HG03378 (cell line): ENCODE data around the gene JMJD8.

Experiments used
- ATAC-seq: cut with Tn5 transposase; IDR thresholded peaks from one replicate; pipeline ENCODE4 v1.9.1; 2021; ENCODE audit warnings: mild to moderate bottlenecking, moderate library complexity; ENCODE audit not compliant: unreplicated experiment

JMJD8 gene, protein sequence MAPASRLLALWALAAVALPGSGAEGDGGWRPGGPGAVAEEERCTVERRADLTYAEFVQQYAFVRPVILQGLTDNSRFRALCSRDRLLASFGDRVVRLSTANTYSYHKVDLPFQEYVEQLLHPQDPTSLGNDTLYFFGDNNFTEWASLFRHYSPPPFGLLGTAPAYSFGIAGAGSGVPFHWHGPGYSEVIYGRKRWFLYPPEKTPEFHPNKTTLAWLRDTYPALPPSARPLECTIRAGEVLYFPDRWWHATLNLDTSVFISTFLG

DNA sequence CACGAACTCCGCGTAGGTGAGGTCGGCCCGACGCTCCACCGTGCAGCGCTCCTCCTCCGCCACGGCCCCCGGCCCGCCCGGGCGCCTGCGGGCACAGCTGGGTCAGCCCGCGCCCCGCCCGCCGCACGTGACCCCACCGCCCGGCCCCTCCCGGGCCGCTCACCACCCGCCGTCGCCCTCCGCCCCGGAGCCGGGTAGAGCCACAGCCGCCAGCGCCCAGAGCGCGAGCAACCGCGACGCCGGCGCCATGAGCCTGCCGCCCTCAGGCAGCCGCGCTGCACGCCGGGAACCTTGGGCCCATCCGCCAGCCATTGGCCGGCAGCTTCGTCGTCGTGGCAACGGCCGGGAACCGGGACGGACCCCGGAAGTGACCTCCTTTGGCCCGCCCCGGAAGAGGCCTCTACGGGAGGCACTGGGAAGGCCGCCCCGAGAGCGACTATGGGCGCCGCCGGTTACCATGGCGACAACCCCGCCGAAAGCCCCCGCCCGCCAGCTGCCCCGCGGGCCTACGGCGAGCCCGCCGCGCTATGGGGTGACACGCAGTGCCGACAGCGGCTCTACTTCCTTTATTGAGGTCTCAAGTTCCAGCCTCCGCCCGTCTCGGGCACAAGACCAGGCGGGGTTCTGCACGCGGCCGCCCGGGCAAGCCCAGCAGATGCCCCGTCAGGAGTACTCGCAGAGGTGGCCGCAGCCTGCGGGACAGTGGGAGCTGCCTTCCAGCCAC, at the start of gene JMJD8:
TSS of gene JMJD8 (minus strand) at position 264 of the 724 bp plus-strand sequence. CDS start at position 249, 15 bp downstream.
- ATAC-seq = peak; percentile 66

DNA sequence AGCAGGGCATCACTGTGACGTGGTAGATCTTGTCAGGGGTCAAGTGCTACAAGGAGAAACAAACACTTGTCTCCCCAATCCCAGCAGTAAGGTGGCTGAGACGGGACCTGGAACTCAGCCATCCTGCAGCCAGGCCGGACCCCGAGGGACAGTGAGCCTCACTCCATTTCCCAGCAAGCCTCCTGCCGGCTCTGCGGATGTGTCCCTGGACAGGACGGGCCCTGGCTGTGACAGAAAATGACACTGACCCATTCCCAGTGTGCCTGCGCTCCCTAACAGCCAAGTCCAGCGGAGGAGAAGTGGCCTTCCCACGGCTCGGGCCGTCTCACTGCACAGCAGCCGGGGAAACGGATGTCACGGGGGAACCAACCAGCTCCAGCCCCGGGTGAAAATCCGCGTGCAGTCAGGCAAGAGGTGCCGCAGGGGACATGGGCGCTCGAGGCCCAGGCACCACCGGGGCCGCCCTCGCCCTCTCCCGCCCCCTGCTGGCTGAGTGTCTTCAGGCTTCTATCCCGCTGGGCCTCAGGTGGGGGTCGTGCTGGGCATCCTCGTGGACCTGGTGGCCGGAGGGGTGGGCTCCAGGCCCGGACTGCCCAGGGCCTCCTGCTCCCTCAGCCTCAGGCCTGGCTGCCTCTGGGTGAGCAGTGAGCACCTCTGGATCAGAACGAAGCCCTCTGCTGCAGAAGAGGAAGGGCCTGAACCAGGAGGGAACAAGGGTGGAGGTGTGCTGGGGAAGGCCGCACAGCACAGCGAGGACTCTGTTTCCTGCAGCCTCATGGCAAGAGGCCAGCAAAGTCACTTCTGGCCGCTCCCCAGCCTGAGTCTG, 49.5 kb upstream of the JMJD8 start:
- no peak for ATAC-seq

DNA sequence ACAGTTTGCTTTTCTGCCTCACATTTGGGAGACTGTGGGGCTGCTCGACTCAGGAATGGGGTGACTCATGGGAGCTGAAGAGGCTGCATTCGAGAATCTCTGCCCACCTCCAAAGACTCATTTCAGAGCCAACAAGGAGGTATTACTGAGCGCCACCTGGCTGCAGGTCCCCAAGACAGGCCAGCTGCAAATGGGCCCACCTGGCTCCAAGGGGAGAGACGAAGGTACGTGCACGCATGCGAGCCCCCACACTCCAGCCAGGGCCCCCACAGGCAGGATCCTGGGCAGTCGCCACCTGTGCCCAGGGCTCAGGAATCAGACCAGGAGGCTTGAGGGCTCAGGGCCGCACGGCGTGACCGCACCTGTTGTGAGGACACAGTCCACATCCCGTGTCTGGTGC, 48.8 kb upstream of the JMJD8 start:
- no peak for ATAC-seq

DNA sequence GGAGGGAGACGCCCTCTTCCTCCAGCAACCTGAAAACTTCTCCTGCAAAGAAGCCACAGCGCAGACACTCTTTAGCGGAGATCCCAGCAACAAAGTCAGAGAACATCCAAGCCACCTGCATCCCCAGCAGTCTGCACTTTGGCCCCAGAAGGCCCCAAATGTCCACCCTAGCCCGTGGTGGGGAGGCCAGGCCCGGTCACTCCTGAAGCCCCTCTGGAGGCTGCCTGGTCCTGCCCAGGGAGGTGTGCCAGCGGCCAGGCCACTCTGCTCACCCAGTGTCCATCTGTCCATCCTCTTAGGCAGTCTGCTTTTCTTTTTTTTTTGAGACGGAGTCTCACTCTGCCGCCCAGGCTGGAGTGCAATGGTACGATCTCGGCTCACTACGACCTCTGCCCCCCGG, 48.2 kb upstream of the JMJD8 start:
- ATAC-seq = no peak

DNA sequence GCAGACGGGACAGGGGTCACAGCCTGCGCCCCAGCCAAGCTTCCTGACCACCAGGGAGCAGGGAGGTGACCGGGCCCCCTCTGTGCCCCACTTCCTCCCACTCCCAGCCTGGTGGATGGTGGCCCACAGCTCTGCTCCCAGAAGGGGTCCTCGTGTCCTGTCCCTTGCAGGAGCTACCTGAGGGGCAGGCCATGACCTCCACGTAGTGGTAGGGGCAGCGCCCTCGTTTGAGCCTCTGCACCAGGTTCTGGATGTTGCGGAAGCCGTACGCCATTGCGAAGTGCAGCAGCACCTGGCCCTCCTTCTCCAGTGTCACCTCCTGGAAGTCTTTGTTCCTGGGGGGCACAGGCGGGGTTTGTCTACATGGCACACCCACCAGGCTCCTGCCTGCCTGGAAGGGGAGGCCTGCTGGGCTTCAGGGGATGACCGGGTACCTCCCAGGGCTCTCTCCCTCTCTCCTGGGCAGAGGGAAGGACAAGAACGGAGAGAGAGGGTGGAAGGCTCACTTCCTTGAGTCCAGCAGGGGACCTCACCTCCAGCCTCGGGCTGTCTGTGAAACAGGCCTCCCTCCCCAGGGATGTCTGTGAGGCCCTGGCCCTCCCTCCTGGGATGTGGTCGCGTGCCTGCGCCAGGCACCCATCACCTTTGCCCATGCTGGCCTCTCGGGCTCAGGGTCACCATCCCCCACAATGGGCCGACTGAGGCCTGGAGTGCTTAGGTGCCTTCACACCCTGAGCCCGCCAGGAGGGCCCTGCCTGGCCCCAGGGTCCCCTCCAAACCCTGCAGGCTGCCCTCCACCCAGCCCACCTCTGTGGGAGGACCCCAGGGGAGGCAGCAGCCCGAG, 46.8 kb upstream of the JMJD8 start:
- ATAC-seq = no peak

DNA sequence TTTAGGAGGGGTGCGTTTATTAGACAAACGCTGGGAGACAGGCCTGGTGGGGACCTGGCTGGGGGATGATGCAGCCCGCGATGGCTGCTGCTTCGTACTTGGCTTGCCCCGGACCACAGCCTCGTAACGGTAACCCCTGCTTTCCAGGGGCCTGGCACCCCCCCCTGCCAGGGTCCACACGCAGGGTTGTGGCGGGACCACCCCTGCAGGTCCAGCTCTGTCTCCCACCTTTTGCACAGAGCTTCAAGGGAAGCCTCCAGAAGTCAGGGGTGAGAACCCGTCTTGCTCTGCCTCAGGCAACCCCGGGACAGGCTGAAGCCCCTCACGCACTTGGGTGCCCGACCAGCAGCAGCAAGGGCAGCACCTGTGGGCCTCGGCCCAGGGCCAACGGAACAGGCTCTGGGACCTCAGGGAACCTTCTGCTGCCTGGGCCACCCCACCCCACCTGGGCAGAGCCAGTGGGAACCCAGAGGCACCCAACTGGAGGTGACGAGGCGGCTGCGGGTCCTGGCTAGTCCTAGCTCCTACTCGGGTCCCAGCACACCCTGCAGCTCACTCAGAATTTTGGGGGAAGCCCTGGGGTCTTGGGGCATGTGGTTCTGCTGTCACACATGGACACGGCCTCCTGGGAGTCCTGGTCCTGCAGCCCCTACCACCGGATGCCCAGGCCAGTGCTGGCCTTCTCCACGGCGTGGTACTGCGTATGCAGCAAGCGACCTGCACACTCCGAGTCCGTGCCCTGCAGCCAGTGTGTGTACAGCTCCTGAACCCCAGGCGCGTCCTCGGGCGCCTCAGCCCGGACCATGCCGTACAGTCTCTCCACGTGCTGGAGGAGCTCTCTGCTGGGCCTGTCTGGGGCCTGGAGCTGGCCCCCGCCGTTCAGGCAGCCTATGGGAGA, 45.9 kb upstream of the JMJD8 start:
- no peak for ATAC-seq

DNA sequence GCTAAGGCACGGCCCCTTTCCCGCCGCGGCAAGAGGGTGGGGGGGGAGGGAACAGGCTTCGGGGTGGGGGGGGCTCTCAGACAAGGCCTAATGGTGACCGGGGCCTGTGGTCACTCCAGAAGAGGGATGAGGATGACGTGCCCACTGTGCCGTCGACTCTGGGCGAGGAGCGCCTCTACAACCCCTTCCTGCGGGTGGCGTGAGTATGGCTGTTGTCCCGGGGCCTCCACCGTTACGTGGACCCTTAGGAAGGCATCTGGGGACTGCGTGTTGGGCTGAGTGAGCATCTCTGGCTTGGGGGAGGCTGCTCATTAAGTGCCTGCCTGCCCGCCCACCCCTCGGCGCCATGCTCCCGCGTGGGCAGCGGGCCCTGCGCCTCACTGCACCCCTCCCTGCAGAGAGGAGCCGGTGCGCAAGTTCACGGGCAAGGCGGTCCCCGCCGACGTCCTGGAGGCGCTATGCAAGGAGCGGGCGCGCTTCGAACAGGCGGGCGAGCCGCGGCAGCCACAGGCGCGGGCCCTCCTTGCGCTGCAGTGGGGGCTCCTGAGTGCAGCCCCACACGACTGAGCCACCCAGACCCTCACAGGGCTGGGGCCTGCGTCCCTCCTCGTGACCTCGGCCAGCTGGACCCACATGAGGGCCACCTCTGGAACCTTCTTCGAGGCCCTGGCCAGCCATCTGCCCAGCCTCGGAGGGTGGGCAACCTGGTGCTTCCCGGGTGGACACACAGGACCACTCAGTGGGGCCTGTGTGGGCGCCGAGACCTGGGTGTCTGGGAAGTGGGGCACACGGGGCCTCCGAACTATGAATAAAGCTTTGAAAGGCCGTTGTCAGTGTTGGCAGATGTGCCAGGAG, 45.0 kb upstream of the JMJD8 start:
- no peak for ATAC-seq

DNA sequence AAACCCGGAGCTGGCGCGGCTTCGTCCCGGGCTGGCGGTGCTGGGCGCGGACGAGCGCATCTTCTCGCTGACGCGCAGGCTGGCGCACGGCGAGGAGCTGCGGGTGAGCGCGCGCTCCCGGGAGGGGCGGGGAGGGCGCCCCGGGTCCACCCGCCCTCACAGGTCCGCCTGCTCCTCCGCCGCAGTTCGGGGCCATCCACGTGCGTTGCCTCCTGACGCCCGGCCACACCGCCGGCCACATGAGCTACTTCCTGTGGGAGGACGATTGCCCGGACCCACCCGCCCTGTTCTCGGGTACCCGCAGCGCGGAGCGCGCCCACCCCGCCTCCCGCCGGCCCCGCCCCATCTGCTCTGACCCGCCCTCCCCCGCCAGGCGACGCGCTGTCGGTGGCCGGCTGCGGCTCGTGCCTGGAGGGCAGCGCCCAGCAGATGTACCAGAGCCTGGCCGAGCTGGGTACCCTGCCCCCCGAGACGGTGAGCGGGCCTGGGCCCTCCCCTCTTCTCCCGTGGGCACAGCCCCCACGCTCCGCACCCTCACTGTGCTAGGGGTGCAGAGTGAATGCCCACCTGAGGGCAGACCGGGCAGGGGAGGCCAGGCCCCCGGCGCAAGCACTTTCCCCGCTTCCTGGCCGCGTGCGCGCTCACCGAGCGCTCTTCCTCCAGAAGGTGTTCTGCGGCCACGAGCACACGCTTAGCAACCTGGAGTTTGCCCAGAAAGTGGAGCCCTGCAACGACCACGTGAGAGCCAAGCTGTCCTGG, 44.2 kb upstream of the JMJD8 start:
- ATAC-seq = no peak

DNA sequence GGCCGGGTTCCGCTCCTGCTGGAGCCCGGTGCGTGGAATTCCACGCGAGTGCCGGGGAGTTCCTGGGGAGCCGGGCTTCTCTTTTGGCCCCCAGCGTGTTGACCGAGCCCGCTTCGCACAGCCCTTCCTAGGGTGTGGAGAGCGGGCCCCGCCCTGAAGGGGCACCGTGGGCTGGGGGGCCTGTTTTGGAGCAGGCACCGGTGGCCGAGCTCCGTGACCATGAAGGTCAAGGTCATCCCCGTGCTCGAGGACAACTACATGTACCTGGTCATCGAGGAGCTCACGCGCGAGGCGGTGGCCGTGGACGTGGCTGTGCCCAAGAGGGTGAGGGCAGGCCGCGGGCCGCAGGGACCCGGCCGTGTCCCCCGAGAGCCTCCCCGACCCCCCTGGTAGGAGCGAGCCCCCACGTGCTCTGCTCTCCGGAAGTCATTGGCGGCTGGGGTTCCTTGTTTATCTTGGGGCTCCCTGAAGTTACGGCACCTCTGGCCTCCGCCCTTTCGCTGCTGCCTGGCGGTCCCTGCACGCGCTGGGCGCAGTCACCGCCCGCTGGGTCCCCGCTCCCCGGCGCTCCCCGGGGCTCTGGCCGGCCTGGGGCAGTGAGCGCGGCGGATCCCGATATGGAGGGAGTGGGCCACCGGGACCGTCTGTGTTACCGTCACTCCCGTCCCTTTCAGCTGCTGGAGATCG, 43.3 kb upstream of the JMJD8 start:
- no peak for ATAC-seq

DNA sequence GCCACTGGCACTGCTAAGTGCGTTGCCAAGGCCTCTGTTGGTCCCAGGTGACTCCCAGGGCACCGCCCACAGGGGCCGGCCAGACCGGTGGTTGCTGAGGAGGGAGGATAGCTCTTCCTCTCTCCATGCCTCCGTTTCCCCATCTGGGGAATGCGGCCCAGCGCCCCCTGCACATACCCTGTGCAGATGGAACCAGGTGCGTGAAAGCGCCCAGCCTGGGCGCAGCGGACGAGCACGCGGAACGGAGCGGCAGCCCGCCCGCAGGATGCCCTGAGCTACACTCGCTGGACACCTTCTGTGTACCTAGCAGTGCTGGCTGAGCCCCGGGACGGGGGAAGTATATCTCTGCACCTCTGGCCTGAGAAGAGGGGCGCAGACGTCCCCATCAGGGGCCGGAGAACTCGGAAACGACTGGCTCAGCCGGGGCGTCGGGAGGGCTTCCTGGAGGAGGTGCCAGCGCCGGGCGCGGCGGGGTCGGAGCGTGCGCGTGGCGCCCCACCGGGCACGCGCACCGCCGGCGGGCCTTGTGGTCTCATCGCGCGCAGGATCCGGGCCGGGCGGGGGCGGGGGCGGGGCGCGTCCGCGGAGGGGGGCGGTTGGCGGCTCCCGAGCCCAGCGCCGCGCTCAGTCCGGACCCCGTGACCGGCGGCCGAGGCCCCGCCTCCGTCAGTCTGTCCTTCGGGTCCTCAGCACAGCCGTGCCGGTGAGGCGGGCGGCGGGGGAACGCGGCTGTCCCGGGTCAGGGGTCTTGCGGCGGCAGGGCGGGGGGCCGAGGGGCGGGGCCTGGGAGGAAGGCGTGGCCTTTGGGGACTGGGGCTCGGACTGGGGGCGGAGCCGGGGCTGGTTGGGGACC, 42.5 kb upstream of the JMJD8 start, which contains the start of the genes CCDC78 and HAGHL:
TSS of gene CCDC78 (minus strand) at position 6 of the 853 bp plus-strand sequence. CDS start 76 bp downstream, outside the sequence.
TSS of gene HAGHL (plus strand) at position 669 of the 853 bp plus-strand sequence. CDS start 404 bp downstream, outside the sequence.
- no peak for ATAC-seq

DNA sequence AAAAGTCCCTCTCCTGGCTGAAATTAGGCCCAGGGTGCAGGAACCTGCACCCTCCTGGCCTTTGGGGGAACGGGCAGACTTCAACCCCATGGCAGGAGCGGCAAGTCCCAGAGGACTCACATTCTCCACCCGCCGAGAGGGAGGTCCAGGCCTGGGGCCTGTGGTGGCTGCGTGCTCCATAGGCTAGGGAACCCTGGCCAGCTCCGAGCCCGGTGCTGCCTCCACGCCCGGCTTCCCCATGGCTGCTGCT, 42.0 kb upstream of the JMJD8 start:
- ATAC-seq = no peak

DNA sequence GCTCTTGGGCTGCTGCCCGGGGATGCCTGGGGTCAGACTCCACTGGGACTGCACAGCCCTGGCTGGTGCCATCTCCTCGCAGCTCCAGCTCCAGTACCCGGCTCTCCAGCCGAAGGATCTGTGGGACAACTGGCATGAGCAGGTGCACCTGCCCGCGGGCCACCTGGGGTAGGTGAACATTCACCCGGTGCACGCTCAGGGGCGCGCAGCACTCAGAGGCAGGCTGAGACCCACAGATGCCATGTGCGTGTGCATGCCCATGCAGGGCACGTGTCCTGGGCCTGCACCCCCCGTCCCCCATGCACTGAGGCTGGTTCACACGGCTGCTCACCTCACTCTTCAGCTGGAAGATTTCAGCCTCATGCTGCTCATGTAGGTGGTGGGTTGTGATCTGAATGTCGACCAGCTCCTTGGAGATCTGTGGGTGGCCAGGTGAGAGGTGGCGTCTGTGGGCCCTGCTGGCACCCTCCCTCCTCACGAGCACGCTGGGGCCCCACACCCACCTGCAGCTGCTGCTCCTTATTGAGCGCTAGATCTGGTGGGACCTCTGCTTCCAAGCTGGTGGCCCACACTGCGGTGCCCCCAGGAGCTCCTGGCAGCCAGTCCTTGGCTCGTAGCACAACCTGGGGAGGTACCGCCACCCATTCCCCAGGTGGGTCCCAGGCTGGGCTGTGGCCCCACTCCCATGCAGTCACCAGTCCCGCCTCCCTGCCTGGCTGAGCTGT, 41.5 kb upstream of the JMJD8 start:
- no peak for ATAC-seq

DNA sequence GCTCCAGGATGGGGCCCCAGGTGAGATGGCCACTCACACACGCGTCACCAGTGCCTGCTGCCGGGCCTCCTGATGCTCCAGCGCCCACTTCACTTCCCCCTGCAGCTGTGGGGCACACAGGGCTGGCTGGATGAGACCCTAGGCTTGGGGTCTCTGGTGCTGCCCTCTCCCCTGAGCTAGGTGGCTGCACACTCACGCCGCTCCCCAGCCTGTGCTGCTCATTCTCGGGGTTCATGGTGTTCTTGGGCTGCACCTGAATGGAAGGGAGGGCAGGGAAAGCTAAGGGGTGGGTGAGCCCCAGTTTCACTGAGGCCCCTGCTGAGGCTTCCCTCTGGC, 40.9 kb upstream of the JMJD8 start:
- no peak for ATAC-seq

DNA sequence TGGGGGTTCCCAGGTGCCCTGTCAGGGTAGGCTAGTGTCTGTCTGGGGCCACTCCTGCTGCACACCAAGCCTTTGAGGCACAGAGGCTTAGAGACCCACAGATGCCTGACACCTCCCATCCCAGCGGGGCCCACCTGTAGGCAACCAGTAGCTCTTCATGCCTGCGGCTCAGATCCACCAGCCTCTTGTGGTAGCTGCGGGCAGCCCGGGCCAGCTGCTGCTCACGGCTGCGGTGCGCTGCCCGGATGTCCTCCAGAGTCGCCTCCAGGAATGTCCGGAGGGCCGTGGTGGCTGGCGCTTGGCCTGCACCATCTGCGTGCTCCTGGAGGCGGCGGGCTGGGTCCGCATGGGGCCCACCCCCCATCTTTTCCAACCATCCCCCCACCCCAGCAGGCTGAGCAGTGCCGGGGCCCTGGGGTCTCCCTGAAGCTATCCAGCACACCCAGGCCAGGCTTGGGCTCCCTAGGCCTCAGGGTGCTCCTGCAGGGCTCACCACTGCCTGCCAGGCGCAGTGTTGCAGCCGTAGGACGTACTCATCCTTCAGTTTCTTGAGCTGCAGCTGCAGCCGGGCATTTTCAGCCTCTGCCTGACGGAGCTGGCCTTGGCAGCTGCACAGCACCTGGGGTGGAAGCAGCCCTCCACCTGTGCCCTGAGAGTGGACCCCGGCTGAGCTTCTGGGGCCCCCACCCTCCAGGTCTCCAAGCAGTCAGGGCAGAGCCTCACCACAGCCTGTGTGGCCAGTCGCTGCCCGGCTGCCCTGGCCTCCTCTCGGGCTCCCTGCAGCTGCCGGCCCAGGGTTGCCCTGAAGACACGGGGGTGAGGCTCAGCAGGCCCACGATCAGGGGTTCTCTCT, 40.3 kb upstream of the JMJD8 start:
- ATAC-seq = no peak

DNA sequence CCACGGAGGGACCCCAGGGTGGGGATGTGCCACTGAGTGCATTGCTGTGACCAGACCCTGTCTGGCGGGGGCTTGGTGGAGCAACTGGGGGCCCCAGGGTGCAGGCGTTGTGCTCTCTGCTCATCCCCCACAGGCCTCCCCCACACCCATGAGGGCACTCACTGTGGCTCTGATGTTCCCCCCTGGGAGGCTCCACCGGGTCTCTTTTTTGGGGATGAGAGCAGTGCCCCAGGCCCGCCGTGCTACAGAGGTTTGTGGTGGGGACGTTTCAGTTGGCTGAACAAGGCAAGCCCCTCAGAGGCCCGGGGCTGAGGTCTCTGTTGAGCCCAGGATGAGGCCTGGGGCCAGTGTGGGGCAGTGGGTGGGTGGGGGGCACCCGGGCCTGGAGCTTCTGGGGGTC, 39.6 kb upstream of the JMJD8 start:
- no peak for ATAC-seq
